Caki2 (cell line): ENCODE data around the gene NRCAM. TPM values are rescaled to one million over a fixed set of nuclear protein-coding genes. Genes with fewer than 3 reads are reported as not detected.
"Not testable (repeated sequence)": the region's sequence is repeated elsewhere in the genome, so short reads cannot be mapped to it uniquely, and the experiment has no call there.

Experiments used
- DNase-seq: peaks from one replicate; pipeline ENCODE4 v3.0.0-alpha.2; 2015; ENCODE audit warnings: low read depth
- in situ Hi-C: cut with HindIII; loops from 2 replicates; pipeline ENCODE4 v1.10.0; 2016; ENCODE audit warnings: low sequenced_read_pairs, low pct_unique_long_range_greater_than_20kb, mixed read lengths
- total RNA-seq: library from RNA; depleted of rRNA; stranded (reverse); fragments of >200 nt; shearing (Covaris generic); gene quantifications from 2 replicates; pipeline ENCODE4 v1.2.3, GENCODE V29; 2014; ENCODE audit warnings: low replicate concordance

Gene NRCAM
- total RNA-seq, 1 experiment from 2014 or later = 41.9 TPM

DNA sequence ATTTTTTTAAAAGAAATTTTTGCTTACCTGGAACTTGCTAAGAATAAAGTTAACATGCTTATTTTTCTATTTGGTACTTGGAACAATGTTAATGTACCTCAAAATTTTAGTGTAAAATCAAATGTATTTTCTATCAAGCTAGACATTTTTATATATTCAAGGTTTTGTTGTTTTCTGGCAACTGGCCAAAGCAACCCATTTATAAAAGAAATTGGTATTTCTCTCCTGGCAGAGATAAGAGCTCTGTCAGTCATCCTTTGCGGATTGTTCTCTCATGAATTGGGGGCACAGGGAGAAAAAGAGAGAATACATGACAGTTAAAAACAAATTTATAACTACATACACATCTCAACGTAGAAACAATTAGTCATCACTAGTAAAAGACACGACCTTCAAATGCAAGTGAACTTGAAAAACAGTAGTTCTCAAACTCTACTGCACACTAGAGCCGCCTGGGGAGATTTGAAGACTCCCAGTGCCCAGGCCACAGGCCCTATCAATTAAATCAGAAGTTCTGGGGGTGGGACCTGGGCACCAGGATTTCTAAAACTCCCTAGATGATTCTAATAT lies 173.7 kb downstream of the NRCAM start:
- no peak for DNase-seq
- in situ Hi-C loops = no loop called here

DNA sequence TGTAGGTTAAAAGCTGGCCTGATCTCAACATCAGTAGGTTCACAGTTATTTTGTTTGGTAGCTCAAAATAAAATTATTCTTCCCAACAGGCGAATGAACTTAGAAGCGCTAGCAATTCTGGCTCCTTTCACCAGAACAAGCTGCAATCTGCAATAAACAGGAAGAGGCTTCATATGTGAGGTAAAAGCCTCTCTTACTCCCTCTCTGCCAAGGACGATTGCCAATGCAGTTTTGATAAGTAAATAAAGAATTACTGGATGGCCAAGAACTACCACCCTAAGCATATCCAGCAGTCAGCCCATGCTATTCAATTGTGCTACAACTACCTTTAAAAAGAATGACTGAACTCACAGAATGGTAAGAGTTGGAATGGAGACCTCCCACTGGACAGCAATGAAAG lies 176.1 kb downstream of the NRCAM start:
- DNase-seq = no peak
- in situ Hi-C loops = no loop called here

DNA sequence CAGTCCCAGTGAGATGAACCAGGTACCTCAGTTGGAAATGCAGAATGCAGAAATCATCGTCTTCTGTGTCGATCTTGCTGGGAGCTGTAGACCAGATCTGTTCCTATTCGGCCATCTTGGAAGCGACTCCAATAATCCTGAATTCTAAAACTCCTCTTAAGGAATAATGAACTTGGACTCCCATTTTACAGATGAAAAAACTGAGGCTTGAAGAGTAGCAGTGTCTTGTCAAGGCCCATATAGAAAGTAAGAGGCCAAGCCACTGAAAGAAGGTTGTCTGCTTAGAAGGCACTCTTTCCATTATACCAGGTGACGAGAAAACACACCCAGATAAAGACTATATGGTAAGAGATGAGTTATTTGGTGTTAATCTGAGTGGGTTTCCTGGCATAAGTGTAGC lies 177.5 kb downstream of the NRCAM start:
- no peak for DNase-seq
- in situ Hi-C loops = no loop called here

- no peak for DNase-seq
- in situ Hi-C loops = no loop called here
Measured at GRCh38 chr7:108278281-108278680, 178.0 kb downstream of the NRCAM start.

DNA sequence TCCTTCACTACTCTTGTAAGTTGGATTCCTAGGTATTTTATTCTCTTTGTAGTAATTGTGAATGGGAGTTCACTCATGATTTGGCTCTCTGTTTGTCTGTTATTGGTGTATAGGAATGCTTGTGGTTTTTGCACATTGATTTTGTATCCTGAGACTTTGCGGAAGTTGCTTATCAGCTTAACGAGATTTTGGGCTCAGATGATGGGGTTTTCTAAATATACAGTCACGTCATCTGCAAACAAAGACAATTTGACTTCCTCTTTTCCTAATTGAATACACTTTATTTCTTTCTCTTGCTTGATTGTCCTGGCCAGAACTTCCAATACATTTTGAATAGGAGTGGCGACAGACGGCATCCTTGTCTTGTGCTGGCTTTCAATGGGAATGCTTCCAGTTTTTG lies 181.8 kb downstream of the NRCAM start:
- DNase-seq, in situ Hi-C loops: not testable (repeated sequence)

- DNase-seq, in situ Hi-C loops: not testable (repeated sequence)
Measured at GRCh38 chr7:108272891-108273290, 183.3 kb downstream of the NRCAM start.

- in situ Hi-C loops = no loop called here
- no peak for DNase-seq
Measured at GRCh38 chr7:108270385-108271015, 185.7 kb downstream of the NRCAM start.

DNA sequence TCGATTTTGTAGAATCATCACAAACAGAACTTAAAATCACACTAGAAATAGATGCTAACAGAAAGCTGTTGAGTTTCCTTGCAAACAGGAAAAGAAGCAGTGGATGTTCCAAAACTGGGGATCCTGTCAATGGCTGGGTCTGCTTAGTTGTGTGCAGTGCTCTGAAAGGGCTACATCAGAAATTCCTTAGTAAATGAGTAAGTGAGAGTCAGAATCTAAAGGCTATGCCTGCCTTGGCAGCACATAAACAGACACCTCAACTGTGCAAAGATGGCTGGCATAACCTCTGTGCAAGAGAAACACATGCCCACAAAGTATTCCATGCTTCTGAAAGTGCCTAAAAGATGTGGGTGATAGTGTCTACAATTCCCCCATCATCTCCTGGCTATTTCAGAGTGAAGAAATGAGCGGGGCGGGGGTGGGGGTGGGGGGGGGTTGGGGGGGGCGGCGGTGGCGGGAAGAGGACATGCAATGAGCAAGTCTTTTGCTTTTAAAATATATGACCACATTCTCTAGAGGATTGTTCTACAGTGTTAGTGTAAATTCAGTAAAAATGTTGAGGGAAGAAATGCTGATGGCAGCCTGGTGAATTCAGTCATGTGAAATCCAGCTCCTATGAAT lies 187.9 kb downstream of the NRCAM start:
- in situ Hi-C loops = no loop called here
- DNase-seq = no peak

DNA sequence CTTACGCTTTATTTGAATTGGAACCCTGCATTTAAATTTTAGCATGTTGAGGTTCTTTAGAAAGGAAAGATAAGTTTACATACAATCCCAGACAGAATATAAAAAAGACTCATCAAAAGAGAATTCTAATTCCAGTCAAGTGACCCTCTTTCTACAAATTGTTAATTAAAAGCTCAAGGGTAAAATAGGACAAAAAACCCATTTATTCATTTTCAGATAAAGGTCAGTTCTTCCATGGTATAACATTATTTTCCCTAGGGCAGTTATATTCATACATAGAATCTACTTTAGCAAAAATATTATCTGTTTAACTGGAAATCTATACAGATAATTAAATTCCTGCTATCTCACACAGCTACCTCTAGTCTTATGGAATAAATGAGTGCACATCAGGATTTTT lies 188.6 kb downstream of the NRCAM start:
- no peak for DNase-seq
- in situ Hi-C loops = no loop called here

DNA sequence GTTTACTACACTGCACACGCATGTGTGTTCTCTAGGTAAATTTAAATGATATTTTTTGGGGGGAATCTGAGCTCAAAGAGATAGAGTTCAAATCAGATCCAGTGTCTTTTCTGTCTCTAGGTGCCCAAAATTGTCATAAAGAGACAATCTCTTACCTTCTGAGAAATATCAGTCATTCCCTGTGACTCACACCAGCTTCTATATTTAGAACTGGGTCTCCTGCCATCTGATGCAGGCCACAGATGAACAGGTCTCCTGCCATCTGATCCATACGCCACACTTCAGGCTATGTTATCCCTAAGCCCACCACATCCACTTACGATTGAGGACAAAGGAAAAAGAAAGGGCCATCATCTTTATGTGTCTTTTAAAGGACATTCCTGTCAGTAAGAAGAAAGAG lies 189.7 kb downstream of the NRCAM start:
- in situ Hi-C loops = no loop called here
- DNase-seq = no peak

- no peak for DNase-seq
- in situ Hi-C loops = no loop called here
Measured at GRCh38 chr7:108266035-108266434, 190.2 kb downstream of the NRCAM start.

- DNase-seq = no peak
- in situ Hi-C loops = no loop called here
Measured at GRCh38 chr7:108265007-108265406, 191.2 kb downstream of the NRCAM start.

GRCh38 chr7:108263425-108263824 lies 192.8 kb downstream of the NRCAM start:
- in situ Hi-C loops = no loop called here
- DNase-seq = no peak

- peak; percentile 66 for DNase-seq
- in situ Hi-C loops = no loop called here
Measured at GRCh38 chr7:108261560-108262255, 194.5 kb downstream of the NRCAM start.

- in situ Hi-C loops = not testable (repeated sequence)
Measured at GRCh38 chr7:108259447-108259846, 196.8 kb downstream of the NRCAM start.

GRCh38 chr7:108257954-108258353 lies 198.3 kb downstream of the NRCAM start:
- peak; percentile 47 for DNase-seq
- in situ Hi-C loops = no loop called here

More at GRCh38 chr7:108259447-108259846, 196.8 kb downstream of the NRCAM start:
- not testable (repeated sequence) for DNase-seq

DNA sequence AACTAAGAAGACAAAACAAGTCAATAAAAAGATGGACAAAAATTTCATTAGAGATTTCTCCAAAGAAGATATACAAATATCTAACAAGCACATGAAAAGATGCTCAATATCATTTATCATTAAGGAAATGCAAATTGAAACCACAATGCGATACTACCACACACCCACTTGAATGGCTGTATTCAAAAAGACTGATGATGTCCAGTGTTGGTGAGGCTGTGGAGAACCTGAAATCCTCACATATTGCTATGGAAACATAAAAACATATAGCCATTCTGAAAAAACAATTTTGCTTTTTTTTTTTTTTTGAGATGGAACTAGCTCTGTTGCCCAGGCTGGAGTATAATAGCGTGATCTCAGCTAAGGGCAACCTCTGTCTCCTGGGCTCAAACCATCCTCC lies 202.0 kb downstream of the NRCAM start:
- DNase-seq = peak; percentile 60
- in situ Hi-C loops = no loop called here

DNA sequence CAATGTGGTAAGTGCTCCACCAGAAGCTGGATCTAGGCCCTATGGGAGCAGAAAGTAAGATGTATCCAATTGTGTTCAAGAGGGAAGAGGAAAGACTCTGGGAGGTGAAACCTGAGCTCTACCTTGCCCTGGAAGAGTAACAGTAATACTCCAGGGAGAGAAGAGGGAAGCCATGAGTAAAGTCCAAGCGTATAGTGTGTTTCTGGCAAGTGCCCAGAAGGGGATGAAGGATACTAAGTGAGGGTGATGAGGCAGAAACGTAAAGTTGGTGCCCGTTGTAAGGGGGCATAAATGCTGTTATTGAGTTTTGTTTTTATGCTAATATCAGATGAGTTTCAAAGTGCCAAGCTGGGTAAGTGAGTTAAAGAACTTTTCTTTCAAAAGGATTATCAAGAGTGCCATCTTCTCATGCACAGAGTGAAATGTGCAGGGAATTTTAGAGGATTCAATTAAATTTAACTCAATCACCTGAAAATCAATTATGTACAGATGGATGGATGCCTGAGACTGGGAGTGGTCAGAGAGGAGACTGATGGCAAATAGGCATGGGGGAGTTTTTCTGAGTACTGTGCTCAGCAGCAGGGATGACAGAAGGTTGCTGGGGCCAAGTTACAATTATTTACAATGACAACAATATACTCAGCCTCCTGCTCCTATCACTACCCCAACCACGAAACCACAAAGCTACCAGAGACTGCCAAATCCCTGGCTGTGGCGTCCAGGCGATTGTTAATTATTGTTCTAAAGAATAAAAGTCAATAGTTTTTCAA lies 202.8 kb downstream of the NRCAM start:
- in situ Hi-C loops = no loop called here
- DNase-seq = peak; percentile 71

GRCh38 chr7:108252177-108252576 lies 204.1 kb downstream of the NRCAM start:
- in situ Hi-C loops = no loop called here
- no peak for DNase-seq
